Stimulated activated naive CD8-positive, alpha-beta T cell treated with anti-CD3 and anti-CD28 coated beads, Interleukin-15, Interleukin-2, amounts not matched to agents 100 U/mL and 50 U/mL, for 24 hours (primary cell): ENCODE data around the gene MZT2A.
"Not testable (repeated sequence)": the region's sequence is repeated elsewhere in the genome, so short reads cannot be mapped to it uniquely, and the experiment has no call there.

Experiments used
- ATAC-seq: fragments of 150-1000 bp; cut with Tn5 transposase; one replicate; pipeline ENCODE4 v1.10.0; 2021
- DNase-seq: peaks from one replicate; pipeline ENCODE4 v3.0.0; 2021

MZT2A gene, protein sequence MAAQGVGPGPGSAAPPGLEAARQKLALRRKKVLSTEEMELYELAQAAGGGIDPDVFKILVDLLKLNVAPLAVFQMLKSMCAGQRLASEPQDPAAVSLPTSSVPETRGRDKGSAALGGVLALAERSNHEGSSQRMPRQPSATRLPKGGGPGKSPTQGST

DNA sequence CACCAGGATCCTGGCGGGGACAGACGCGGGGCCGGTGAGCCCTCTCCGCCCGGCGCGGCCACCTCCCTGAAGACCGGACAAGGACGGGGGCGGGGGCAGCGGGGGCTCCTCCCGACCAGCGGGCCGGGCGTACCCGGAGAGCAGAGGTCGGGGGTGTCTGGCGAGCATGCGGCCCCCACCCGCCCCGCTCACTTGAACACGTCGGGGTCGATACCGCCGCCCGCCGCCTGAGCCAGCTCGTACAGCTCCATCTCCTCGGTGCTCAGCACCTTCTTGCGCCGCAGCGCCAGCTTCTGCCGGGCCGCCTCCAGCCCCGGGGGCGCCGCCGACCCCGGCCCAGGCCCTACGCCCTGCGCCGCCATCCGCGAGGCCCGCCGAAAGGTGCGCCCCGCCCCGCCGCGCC is at the start of gene MZT2A:
MZT2A (minus strand) TSS at position 383 of the 403 bp plus-strand sequence; CDS start at position 362, 21 bp downstream.
- not testable (repeated sequence) for ATAC-seq, DNase-seq

DNA sequence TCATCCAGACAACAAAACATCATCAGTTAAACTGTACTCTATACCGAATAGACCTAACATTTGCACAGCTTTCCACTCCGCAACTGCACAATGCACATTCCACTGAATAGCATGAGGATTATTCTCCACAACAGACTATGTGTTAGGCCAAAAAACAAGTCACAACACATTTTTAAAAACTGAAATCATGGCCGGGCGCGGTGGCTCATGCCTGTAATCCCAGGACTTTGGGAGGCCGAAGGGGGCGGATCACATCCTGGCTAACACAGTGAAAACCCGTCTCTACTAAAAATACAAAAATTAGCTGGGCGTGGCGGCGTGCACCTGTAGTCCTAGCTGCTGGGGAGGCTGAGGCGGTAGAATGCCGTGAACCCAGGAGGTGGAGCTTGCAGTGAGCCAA is 46.7 kb upstream of the MZT2A start:
- not testable (repeated sequence) for ATAC-seq, DNase-seq

DNA sequence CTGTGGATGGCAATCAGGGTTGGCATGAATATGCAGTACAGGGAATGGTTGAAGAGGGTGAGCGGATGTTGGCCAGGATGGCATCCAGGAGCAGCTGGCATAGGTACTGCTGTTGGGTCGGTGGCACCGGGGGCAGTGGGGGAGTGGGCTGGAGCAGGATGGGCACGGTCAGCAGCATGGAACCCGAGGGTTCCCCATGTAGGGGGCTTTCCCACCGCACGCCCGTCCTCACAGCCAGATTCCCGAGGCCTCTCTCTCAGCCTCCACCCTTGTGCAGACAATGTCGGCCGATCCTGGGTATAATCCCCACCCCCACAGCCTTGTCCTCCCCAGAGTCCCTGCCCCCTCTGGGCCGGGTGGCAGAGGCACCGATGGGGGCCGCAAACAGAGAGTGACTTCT is 44.6 kb upstream of the MZT2A start:
- ATAC-seq, DNase-seq: not testable (repeated sequence)

DNA sequence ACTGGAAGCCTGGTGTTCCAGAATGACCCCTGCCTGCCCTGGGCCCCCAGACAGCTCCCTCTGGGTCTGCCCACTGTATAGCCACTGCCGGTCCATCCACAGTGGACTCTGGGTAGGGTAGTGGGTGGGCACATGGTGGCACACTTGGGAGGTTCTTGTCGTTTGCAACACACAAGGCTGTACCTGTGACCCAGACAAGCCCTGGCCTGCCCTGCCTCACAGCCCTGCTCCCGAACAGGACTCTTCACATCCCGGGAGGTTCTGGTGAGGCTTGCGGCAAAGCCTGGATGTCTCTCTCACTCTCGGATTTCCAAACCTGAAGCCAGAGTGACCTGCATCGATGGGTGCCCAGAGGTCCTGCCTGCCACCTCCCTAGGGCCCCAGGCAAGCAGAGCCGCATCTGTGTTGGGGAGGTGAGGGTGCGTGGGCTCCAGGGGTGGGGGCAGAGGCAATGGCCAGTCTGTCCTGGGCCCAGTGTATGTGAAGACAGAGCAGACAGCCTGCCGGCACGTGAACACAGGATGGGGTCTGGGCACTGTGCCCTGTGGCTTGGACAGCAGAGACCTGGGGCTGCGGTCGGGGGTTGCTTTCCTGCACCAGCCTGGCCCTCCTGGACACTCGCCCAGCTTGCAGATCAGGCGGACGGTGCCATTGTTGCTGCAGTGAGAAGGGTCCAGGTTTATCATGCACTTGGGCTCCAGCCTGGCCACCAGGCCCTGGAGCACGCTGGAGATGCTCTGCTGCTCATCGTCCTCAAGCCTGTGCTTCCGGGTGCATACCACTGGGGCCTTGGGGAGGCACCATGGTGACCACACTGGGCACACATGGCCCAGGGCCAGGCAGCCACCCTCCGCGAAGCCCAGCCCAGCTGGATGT is 44.0 kb upstream of the MZT2A start:
- not testable (repeated sequence) for ATAC-seq, DNase-seq

DNA sequence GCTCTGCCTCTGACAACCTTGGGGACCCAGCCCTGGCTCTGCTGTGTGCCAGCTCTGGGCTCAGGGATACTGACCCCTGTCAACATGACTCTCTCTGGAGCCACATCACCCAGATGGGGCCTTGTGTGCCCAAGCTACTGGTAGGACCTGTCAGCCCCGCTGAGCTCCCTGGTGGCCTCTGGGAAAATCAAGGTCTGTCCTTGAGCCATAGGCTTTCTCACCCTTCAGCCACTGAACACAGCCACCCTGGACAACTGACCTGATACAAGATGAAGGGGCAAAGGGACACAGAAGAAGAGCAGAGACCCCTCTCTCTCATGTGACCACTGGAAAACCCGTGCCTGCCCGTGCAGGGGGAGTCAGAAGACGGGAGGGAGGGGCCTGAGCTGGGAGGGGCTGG is 43.3 kb upstream of the MZT2A start:
- DNase-seq (no peak), ATAC-seq (no peak)

DNA sequence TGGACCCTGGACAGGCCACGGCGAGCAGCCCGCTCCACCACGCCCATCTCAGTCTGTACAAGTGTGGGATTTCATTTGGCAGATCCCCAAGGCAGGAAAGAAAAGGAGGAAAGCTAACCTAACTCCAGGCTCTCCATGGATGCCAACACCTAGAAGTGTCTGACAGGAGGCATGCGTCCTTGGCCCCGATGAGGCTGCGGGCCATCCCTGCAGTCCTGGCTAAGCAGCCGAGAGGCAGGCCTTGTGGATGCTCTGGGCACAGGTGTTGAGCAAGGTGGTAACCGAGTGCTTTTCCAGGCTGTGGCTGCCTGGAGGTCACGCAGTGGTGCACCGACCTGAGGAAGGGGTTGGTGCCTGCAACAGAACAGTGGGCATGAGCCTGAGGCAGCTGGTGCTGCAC is 42.8 kb upstream of the MZT2A start:
- DNase-seq, ATAC-seq: not testable (repeated sequence)

DNA sequence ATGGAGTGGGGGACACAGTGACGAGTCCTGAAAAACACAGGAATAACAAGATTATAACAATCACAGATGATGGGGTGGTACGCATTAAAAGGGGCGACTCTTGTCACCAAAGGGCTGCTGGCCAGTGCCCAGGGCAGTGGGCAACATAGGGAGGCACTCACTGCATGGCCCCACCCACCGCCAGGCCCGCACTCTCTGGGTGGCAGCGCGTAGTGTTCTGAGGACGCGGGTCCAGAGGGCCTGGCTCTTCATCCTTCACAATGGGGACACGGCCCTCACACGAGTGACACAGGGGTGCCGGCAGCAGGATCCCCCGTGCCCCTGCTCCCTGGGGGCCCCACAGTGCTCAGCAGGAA is 42.1 kb upstream of the MZT2A start:
- not testable (repeated sequence) for ATAC-seq, DNase-seq

DNA sequence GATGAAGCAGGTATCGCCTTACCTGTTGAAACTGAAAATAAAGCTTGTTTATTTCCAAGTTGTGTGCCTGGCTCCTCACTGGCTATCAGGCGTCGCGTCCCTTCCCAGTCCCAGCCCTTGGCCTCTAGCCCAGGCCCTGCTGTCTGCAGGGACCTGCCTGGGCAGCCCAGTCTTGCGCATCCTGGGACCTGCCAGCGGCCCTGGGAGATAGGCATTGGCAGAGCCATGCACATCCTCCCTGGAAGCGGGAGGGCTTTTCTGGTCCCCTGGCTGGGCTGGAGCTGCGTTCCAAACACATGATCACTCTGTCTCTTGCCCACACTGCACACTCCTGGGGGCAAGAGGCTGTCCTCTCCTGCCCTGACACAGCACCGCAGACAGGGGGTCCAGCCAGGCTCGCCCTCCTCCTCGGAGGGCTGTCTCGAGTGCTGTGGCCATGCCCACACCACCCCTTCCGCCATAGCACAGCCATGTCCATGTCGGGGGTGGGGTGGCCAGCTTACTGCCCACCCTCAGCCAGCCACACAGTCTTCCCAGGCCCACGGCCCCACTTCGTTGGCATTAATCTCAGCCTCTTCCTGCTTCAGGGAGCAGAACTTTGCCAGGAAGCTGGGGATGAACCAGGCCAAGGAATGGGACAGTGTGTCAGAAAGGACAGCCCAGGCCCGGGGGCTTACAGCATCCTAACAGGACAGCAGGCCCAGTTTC is 41.6 kb upstream of the MZT2A start:
- ATAC-seq, DNase-seq: not testable (repeated sequence)

DNA sequence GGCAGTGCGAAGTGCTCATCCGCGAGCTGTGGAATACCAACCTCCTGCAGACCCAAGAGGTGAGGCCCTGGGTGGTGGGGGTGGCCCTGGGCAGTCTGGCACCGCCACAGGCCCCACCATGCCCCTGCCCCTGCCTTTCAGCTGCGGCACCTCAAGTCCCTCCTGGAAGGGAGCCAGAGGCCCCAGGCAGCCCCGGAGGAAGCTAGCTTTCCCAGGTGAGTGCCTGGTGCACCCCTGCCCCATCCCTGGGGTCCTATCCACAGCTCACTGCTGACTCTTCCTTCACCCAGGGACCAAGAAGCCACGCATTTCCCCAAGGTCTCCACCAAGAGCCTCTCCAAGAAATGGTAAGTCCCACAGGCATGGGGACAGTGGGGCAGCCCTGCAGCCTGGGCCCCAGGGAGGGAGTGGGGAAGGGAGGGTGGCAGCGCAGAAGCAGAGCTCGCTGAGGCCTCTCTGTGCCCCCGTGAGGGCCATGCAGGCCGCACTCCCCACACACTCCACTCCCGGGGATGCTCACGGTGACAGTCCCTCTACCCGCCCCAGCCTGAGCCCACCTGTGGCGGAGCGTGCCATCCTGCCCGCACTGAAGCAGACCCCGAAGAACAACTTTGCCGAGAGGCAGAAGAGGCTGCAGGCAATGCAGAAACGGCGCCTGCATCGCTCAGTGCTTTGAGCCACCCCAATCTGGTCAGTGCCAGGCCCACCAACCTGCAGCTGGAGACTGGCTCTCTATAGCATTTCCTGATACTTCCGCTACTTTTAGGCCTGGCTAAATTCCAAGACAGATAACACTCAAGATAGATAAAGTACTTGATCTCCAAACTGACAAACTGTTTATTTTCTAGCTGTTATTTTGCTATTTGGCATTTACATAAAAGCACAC is 40.8 kb upstream of the MZT2A start:
- not testable (repeated sequence) for DNase-seq

DNA sequence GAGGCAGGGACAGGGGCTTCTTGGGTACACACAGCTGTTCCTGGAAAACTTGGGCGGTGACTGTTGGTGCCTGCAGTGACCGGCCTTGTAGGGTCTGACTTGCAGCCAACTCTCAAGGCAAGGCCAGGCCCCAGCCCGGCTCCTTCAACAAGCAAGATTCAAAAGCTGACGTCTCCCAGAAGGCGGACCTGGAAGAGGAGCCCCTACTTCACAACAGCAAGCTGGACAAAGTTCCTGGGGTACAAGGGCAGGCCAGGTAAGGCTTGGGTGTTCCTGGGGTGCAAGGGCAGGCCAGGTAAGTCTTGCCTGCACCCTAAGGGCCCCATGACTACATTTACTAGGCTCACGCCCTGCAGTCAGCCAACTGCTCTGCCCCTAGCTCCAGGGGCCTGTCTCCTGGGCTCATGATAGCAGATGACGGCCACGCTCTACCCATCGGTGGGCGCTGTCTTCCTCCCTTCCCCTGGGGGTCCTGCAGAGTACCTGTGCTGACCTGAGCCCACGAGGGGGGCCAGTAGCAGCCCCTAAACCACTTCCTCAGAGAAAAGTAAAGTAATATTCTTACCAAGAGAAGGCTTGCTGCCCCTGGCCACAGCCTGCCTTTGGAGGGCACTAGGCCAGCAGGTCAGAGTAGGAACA is 39.5 kb upstream of the MZT2A start:
- not testable (repeated sequence) for DNase-seq, ATAC-seq

More for the DNA sequence above, 40.8 kb upstream of the MZT2A start:
- ATAC-seq, result not testable (repeated sequence)

DNA sequence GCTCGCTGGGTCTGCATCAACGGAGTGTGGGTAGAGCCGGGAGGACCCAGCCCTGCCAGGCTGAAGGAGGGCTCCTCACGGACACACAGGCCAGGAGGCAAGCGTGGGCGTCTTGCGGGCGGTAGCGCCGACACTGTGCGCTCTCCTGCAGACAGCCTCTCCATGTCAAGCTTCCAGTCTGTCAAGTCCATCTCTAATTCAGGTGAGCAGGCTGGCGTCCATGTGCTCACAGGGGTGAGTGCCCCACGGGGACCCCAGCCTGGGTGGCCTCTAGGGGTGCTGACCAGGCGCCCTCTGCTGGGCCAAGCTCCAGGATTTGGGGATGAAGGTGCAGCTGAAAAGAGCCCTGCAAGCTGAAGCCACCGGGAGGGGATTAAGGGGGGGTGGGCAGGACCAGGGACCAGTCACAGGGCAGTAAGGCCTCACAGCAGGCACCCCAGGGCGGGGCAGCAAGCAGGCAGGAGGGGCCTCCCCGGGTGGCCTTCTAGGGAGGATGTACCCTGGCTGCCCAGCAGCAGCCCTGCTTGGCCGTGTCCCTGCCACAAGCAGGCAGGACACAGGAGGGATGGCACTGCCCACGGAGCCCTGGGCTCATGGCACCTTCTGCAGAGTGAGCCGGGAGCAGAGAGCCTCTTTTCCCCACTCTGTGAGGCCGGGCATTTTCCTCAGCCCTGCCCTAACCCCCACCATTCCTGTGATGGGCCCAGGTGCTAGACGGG is 38.6 kb upstream of the MZT2A start:
- ATAC-seq, DNase-seq: not testable (repeated sequence)

DNA sequence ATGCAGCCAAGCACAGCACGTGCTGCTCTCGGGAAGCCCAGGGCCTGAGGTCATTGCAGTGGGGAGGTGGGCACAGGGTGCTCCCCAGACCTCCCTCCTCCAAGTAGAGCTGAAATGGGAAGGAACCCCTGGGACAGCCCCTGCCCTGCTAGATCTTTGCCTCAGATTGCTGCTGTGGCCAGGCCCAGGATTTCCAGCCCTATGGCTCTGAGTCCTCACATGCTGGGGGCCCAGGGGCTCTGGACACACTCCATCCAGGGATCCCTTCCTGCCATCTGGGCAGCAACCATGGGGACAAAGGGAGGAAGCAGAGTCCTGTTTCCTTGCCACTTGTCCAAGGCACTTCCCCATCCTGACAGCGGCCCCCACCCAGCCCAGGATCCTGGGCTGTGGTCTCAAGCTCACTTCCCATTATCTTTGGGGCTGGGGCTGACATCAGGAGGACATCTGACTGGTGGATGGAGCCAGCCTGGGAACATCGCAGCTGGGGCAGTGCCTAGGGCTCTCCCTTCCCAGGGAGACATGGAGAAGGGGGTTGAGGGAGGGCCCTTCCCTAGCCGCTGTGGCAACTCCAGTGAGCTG is 37.8 kb upstream of the MZT2A start:
- ATAC-seq, DNase-seq: not testable (repeated sequence)

DNA sequence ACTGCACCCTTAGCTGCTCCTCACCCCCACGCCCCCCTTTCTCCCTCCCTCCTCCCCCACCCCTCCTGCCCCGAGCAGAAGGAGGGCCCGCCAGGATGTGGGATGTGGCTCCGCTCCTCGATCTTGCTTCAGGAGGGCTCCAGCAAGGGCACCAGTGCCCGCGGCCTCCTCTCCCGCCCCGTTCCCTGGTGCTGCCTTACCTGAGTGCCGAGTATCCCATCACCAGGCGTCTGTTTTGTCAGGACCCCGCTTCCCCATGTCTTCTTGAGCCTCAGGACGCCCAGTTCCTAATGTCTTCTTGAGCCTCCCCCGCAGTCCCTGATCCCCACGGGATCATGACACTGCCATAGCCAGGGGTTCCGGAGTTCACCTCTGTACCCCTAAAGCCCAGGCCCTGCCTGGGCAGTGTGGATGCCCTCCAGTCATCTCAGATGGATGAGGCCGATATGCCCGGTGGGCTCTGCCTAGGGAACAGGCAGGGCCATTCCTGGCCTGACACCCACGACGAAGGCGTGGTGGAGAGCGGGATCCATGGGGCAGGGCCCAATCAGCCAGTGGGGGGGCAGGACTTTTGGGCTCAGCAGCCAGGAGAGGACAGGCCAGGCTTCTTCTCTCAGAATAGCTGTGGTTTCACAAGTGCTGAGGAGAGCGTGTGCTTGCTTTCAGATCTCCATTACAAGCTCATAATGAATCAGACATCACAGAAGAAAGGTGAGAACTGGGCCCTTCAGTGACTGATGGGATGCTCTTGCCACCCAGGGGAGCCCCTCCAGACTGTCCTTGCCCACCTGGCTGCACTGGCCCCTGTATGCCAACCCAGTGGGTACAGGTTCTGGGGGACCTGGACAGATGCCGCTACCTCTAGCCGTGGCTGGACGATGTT is 37.0 kb upstream of the MZT2A start:
- ATAC-seq, result peak; percentile 21
- peak; percentile 20 for DNase-seq

DNA sequence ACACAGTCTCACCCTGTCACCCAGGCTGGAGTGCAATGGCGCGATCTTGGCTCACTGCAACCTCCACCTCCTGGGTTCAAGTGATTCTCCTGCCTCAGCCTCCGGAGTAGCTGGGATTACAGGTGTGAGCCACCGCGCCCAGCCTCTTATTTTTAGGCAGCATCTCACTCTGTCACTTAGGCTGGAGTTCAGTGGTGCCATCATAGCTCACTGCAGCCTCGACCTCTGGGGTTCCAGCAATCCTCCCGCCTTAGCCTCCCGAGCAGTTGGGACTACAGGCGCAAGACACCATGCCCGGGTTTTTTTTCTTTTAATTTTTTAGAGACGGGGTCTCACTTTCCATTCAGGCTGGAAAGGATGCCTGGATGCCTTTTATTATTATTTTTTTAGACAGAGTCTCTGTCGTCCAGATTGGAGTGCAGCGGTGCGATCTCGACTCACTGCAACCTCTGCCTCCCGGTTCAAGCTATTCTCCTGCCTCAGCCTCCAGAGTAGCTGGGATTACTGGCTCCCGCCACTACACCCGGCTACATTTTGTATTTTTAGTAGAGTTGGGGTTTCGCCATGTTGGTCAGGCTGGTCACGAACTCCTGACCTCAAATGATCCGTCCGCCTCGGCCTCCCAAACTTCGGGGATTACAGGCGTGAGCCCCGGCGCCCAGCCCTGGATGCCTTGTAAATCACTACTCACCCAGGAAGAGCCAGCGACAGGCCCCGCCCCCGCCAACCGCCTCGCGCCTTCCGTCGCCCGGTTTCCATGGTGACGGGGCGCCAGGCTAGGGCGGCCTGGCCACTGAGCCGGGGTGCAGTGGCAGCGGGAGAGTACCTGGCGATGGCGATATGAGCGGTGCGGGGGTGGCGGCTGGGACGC is 35.2 kb upstream of the MZT2A start, which contains the start of gene CCDC74A:
CCDC74A (plus strand) TSS at position 758 of the 871 bp plus-strand sequence; CDS start at position 841, 83 bp downstream.
- DNase-seq, result peak; percentile 84
- ATAC-seq, result peak; percentile 86

DNA sequence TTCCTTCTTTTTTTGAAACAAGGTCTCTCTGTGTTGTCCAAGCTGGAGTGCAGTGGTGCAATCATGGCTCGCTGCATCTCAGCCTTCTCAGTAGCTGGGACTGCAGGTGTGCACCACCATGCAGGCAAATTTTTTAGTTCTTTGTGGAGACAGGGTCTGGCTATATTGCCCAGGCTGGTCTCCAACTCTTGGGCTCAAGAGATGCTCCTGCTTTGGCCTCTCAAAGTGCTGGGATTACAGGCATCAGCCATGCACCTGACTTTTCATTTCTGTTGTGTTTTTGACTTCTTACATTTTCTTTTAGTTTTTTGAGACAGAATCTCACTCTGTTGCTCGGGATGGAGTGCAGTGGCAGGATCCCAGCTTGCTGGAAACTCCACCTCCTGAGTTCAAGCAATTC is 33.1 kb upstream of the MZT2A start:
- ATAC-seq, DNase-seq: not testable (repeated sequence)

DNA sequence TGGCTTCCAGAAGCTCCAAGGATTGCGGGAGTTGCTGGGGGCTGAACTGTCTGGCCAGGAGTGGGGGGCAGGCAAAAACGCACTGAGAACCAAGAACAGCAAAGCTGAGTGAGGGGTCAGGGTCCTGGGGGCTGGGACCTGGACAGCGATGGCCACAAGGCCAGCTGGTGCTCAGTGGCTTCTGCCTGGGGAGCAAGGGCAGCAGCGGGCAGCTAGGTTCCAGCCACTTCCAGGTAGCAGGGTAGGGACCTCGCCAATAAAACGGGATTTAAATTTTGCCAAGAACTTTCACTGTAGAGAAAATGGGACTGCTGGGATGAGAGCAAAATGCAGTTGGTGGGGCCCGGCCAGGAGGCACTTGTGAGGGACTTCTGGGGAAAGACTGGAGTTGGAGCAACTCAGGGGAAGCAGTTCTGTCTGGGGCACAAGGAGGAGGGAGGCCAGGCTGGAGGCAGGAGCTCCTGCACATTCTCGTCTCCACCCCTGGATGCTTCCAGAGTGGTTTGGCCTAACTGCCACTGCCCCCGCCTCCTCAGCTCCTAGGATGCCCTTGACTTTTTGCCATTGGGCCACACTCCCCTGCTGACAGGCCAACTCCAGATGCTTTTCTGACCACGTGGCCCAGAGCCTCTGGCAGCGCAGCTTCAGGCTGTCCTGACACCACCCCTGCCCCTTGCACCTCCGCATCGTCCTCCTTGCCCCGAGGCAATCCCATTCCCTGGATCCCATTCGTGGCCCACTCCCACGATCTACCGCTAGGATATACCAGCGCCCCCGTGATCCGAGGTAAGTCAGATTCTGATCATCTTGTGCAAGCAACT is 30.0 kb upstream of the MZT2A start:
- DNase-seq (no peak), ATAC-seq (no peak)

DNA sequence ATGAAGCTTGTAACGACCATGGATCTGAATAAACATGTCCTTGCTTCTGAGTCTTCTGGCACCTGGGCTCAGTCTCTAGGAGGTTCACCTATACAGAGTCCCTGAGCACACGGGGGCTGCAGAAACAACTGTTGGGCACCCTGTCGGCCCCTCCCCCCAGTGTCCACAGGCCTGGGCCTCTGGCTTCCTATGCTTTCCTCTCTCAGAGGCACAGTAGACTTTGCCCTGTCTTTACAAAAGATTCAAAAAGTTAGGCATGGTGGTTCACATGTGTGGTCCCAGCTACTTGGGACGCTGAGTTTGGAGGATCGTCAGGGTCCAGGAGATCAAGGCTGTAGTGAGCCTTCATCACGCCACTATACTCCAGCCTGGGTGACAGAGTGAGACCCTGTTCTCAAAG is 29.3 kb upstream of the MZT2A start:
- ATAC-seq, DNase-seq: not testable (repeated sequence)
